Upper lobe of left lung (tissue), 4 donors: ENCODE data around the gene ALDH5A1.

Experiments used
- POLR2AphosphoS5 ChIP-seq, 2 donors: sonication (generic); formaldehyde crosslinking; IDR thresholded peaks; one replicate each; pipeline ENCODE4 v1.5.1; 2017; ENCODE audit warnings: antibody characterized with exemption in 2 of 2
- TF ChIP-seq, protein P1 (sequence below), 6 experiments: fragments of 450-650 bp in 4 of 6; fragments of 200-600 bp in 2 of 6; sonication (generic) in 2 of 6; IDR thresholded peaks; one replicate each; pipeline ENCODE4 v1.5.1; 2016 to 2019; ENCODE audit warnings: antibody characterized with exemption in 6 of 6

DNA sequence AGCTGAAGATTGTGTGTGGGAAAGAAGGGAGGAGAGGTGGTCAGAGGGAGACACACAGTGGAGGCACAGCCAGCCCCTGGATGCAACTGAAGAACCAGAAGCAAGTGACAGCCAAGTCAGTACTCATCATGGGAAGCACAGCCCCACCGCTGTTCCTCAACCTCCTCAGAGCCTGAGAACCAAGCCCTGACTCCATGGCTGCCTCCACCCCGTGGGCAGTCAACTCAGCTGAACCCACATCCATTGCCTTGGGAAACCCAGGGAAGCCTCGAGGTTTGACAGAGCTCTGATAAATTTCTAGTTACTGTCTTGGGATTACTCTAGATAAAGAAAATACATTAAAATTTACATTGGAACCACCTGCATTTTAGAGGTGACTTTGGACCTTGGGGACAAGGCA, 29.6 kb downstream of the ALDH5A1 start:
- TF ChIP-seq, protein P1, sequence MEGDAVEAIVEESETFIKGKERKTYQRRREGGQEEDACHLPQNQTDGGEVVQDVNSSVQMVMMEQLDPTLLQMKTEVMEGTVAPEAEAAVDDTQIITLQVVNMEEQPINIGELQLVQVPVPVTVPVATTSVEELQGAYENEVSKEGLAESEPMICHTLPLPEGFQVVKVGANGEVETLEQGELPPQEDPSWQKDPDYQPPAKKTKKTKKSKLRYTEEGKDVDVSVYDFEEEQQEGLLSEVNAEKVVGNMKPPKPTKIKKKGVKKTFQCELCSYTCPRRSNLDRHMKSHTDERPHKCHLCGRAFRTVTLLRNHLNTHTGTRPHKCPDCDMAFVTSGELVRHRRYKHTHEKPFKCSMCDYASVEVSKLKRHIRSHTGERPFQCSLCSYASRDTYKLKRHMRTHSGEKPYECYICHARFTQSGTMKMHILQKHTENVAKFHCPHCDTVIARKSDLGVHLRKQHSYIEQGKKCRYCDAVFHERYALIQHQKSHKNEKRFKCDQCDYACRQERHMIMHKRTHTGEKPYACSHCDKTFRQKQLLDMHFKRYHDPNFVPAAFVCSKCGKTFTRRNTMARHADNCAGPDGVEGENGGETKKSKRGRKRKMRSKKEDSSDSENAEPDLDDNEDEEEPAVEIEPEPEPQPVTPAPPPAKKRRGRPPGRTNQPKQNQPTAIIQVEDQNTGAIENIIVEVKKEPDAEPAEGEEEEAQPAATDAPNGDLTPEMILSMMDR (IDR thresholded peaks at IDR 0.05): no peak
- TF ChIP-seq POLR2AphosphoS5 (IDR thresholded peaks at IDR 0.05): no peak
